DMS153 treated with DMSO at 0.1 percent for 48 hours (cell line): ENCODE measurements around the gene FSTL5.
"Not testable (repeated sequence)": the region's sequence is repeated elsewhere in the genome, so short reads cannot be mapped to it uniquely, and the experiment has no call there.

Experiments used
- DNase-seq: peaks from one replicate; lab custom pipeline; 2025; ENCODE audit not compliant: unreplicated experiment; lab: John Stamatoyannopoulos, UW

The FSTL5 gene

GRCh38 chr4:162104459-162105124 lies 59.2 kb downstream of the FSTL5 start:
- no peak for DNase-seq

GRCh38 chr4:162103908-162104307 lies 59.9 kb downstream of the FSTL5 start:
- DNase-seq = not testable (repeated sequence)

- no peak for DNase-seq
Observed at GRCh38 chr4:162102713-162103112, 61.1 kb downstream of the FSTL5 start.

GRCh38 chr4:162101337-162101736 lies 62.5 kb downstream of the FSTL5 start:
- DNase-seq = no peak

GRCh38 chr4:162075726-162076125 lies 88.1 kb downstream of the FSTL5 start:
- DNase-seq = no peak

GRCh38 chr4:162061214-162061613 lies 102.6 kb downstream of the FSTL5 start:
- no peak for DNase-seq

GRCh38 chr4:162059656-162060055 lies 104.1 kb downstream of the FSTL5 start:
- no peak for DNase-seq

GRCh38 chr4:162056990-162057389 lies 106.8 kb downstream of the FSTL5 start:
- no peak for DNase-seq

GRCh38 chr4:162046135-162046534 lies 117.7 kb downstream of the FSTL5 start:
- no peak for DNase-seq

- no peak for DNase-seq
Observed at GRCh38 chr4:162038112-162038511, 125.7 kb downstream of the FSTL5 start.

GRCh38 chr4:162017863-162018262 lies 145.9 kb downstream of the FSTL5 start:
- DNase-seq = no peak

GRCh38 chr4:162016991-162017390 lies 146.8 kb downstream of the FSTL5 start:
- no peak for DNase-seq

- DNase-seq = no peak
Observed at GRCh38 chr4:162016219-162016618, 147.6 kb downstream of the FSTL5 start.

- DNase-seq = no peak
Observed at GRCh38 chr4:162015090-162015489, 148.7 kb downstream of the FSTL5 start.

- DNase-seq = no peak
Observed at GRCh38 chr4:162011089-162011488, 152.7 kb downstream of the FSTL5 start.

GRCh38 chr4:162010362-162010761 lies 153.4 kb downstream of the FSTL5 start:
- no peak for DNase-seq

GRCh38 chr4:161992317-161992716 lies 171.5 kb downstream of the FSTL5 start:
- no peak for DNase-seq

GRCh38 chr4:161991811-161992210 lies 172.0 kb downstream of the FSTL5 start:
- no peak for DNase-seq

- no peak for DNase-seq
Observed at GRCh38 chr4:161990721-161991120, 173.1 kb downstream of the FSTL5 start.

- DNase-seq = no peak
Observed at GRCh38 chr4:161988946-161989345, 174.9 kb downstream of the FSTL5 start.

- DNase-seq = no peak
Observed at GRCh38 chr4:161987611-161988010, 176.2 kb downstream of the FSTL5 start.

GRCh38 chr4:161952382-161952781 lies 211.4 kb downstream of the FSTL5 start:
- DNase-seq = no peak
